Keratinocyte (primary cell): ENCODE measurements around the gene APOL1. TPM values are rescaled to one million over a fixed set of nuclear protein-coding genes. Genes with fewer than 3 reads are reported as not detected.

Experiments used
- DNase-seq: peaks from one replicate; pipeline ENCODE4 v3.0.0-alpha.2; 2011; ENCODE audit warnings: low read depth, missing footprints, low spot score
- FAIRE-seq: peaks from 2 replicates; lab custom pipeline; 2011; peaks lifted over from hg19 to GRCh38; lab: Jason Lieb, UNC
- H2AFZ ChIP-seq: 2 replicates; pipeline ENCODE4 v1.6.0; 2012; ENCODE audit warnings: low read length, control low read depth, inconsistent platforms; ENCODE audit not compliant: control insufficient read depth
- H3K27ac ChIP-seq: 2 replicates; pipeline ENCODE4 v1.5.1; 2011; ENCODE audit warnings: low read length; ENCODE audit not compliant: control insufficient read depth, insufficient read depth
- H3K27me3 ChIP-seq: 3 replicates; pipeline ENCODE4 v1.6.0; 2011; ENCODE audit warnings: low read length; ENCODE audit not compliant: control insufficient read depth, insufficient read depth; ENCODE audit errors: extremely low read depth
- H3K36me3 ChIP-seq, 2 experiments: 2 replicates in 1 of 2; 3 replicates in 1 of 2; pipeline ENCODE4 v1.5.1; 2011; ENCODE audit warnings: low read length in 2 of 2, mild to moderate bottlenecking in 1 of 2; ENCODE audit not compliant: control insufficient read depth in 2 of 2, insufficient read depth in 2 of 2; ENCODE audit errors: extremely low read depth in 1 of 2
- H3K4me1 ChIP-seq: 3 replicates; pipeline ENCODE4 v1.5.1; 2011; ENCODE audit warnings: low read length; ENCODE audit not compliant: control insufficient read depth, insufficient read depth; ENCODE audit errors: extremely low read depth
- H3K4me2 ChIP-seq: 3 replicates; pipeline ENCODE4 v1.6.0; 2011; ENCODE audit warnings: low read depth, low read length; ENCODE audit not compliant: control insufficient read depth, insufficient read depth; ENCODE audit errors: extremely low read depth
- H3K4me3 ChIP-seq, 3 experiments: fragments of 200-600 bp in 1 of 3; sonication (generic) in 1 of 3; 2 replicates in 2 of 3; 3 replicates in 1 of 3; pipeline ENCODE4 v1.5.1; 2011 to 2016; ENCODE audit warnings: low read length in 3 of 3, mild to moderate bottlenecking in 3 of 3, control low read depth in 2 of 3, inconsistent platforms in 1 of 3, low read depth in 1 of 3, mixed read lengths in 1 of 3, mixed run types in 1 of 3, moderate library complexity in 1 of 3; ENCODE audit not compliant: control insufficient read depth in 2 of 3, insufficient read depth in 2 of 3; ENCODE audit errors: extremely low read depth in 1 of 3
- H3K79me2 ChIP-seq: 2 replicates; pipeline ENCODE4 v1.6.0; 2012; ENCODE audit warnings: low read length; ENCODE audit not compliant: control insufficient read depth, insufficient read depth
- H3K9ac ChIP-seq: 3 replicates; pipeline ENCODE4 v1.6.0; 2011; ENCODE audit warnings: low read length; ENCODE audit not compliant: control insufficient read depth, insufficient read depth; ENCODE audit errors: extremely low read depth
- H3K9me1 ChIP-seq: 3 replicates; pipeline ENCODE4 v1.6.0; 2011; ENCODE audit warnings: low read length; ENCODE audit not compliant: control insufficient read depth, insufficient read depth; ENCODE audit errors: extremely low read depth
- H3K9me3 ChIP-seq: 2 replicates; pipeline ENCODE4 v1.5.1; 2012; ENCODE audit warnings: low read depth, low read length; ENCODE audit not compliant: control insufficient read depth
- H4K20me1 ChIP-seq: 3 replicates; pipeline ENCODE4 v1.6.0; 2011; ENCODE audit warnings: low read length; ENCODE audit not compliant: control insufficient read depth, insufficient read depth; ENCODE audit errors: extremely low read depth
- EZH2 ChIP-seq: IDR thresholded peaks from one replicate; pipeline ENCODE4 v1.6.1; 2012; ENCODE audit warnings: inconsistent platforms, mild to moderate bottlenecking, low read length, moderate library complexity
- dilution Hi-C: fragments of 300-500 bp; cut with MboI; formaldehyde crosslinking; loops from one replicate; pipeline ENCODE4 v1.7.0; 2020; ENCODE audit warnings: low sequenced_read_pairs; ENCODE audit not compliant: extremely low pct_ligation_motif_present
- polyA plus RNA-seq, 5 experiments: library from polyadenylated mRNA; depleted of rRNA in 3 of 5; stranded (reverse) in 3 of 5; stranded (forward) in 1 of 5; unstranded in 1 of 5; fragments of >200 nt; gene quantifications; 1 replicate in 1 of 5; 2 replicates in 3 of 5; 3 replicates in 1 of 5; pipeline versions ENCODE4 v1.2.1 to v1.2.3, GENCODE V29; 2011 to 2012; ENCODE audit warnings: missing spikeins in 2 of 5, low read depth in 1 of 5, low replicate concordance in 1 of 5
- TF ChIP-seq, protein P1 (sequence below), 3 experiments: IDR thresholded peaks in 1 of 3; conservative IDR thresholded peaks in 1 of 3; optimal IDR thresholded peaks in 1 of 3; 2 replicates in 2 of 3; 3 replicates in 1 of 3; pipeline versions ENCODE3 to v1.5.1; 2011; ENCODE audit warnings: low read length in 3 of 3, mild to moderate bottlenecking in 3 of 3, moderate library complexity in 2 of 3, control low read depth in 1 of 3, inconsistent platforms in 1 of 3; ENCODE audit not compliant: insufficient read depth in 2 of 3; ENCODE audit errors: extremely low read depth in 1 of 3

APOL1 gene
- polyA plus RNA-seq, 1 donor (not counting 4 experiments of a cell fraction or from before 2014, with no cell fraction given): 3.0 TPM

DNA sequence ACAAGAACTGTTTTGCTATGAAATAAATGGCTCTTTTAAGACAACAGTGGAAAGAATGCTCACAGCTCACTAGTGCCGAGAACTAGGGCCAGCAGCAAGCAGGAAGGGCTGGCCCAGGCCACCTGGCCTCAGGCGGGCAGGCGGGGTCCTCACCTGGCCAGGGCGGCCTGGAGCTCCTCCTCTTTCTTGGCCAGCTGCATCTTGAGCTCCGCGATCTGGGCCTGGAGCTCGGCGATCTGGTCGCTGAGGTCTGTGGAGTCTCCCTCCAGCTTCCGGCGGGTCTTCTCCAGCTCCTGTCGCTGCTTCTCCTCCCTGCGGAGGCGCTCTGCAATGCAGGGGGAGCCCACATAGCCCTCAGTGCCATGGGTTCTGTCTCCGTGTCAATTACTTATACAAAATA, 43.8 kb downstream of the APOL1 start:
- Histone ChIP-seq H3K4me1 (no peaks in the 10 kb centered on the region), H4K20me1 (peaks cover 64% of the 10 kb centered on the region), H3K36me3 (peaks cover 83 to 91% of the 10 kb centered on the region in 2 experiments), H3K27ac (no peak overlapping the region), H3K4me3 (no peak overlapping the region), H3K9me3 (no peaks in the 10 kb centered on the region), H3K9ac (no peak overlapping the region), H2AFZ (no peak overlapping the region), H3K9me1 (no peaks in the 10 kb centered on the region), H3K4me2 (no peak overlapping the region), H3K79me2 (peaks cover 71% of the 10 kb centered on the region), H3K27me3 (no peaks in the 10 kb centered on the region)
- TF ChIP-seq, protein P1, sequence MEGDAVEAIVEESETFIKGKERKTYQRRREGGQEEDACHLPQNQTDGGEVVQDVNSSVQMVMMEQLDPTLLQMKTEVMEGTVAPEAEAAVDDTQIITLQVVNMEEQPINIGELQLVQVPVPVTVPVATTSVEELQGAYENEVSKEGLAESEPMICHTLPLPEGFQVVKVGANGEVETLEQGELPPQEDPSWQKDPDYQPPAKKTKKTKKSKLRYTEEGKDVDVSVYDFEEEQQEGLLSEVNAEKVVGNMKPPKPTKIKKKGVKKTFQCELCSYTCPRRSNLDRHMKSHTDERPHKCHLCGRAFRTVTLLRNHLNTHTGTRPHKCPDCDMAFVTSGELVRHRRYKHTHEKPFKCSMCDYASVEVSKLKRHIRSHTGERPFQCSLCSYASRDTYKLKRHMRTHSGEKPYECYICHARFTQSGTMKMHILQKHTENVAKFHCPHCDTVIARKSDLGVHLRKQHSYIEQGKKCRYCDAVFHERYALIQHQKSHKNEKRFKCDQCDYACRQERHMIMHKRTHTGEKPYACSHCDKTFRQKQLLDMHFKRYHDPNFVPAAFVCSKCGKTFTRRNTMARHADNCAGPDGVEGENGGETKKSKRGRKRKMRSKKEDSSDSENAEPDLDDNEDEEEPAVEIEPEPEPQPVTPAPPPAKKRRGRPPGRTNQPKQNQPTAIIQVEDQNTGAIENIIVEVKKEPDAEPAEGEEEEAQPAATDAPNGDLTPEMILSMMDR (optimal IDR thresholded peaks at IDR 0.05 in 1 of 3, IDR thresholded peaks at IDR 0.05 in 1 of 3, conservative IDR thresholded peaks at IDR 0.05 in 1 of 3; ENCODE audit: extremely low read depth in 1 of 3, insufficient read depth in 2 of 3, low read length in 3 of 3): no peak
- no peak for DNase-seq
- FAIRE-seq: no peak
- dilution Hi-C loops: no loop called here

GRCh38 chr22:36297568-36297967, 44.6 kb downstream of the APOL1 start:
- Histone ChIP-seq H4K20me1 (peaks cover 64% of the 10 kb centered on the region), H3K9me3 (no peaks in the 10 kb centered on the region), H3K27me3 (no peaks in the 10 kb centered on the region), H3K79me2 (peaks cover 77% of the 10 kb centered on the region), H3K9me1 (no peaks in the 10 kb centered on the region), H3K27ac (no peak overlapping the region), H3K4me1 (no peaks in the 10 kb centered on the region), H2AFZ (no peak overlapping the region), H3K4me2 (no peak overlapping the region), H3K4me3 (no peak overlapping the region), H3K36me3 (peaks cover 84 to 87% of the 10 kb centered on the region in 2 experiments), H3K9ac (no peak overlapping the region)
- no peak for DNase-seq
- FAIRE-seq: no peak
- no peak for TF ChIP-seq EZH2
- TF ChIP-seq, protein P1 (optimal IDR thresholded peaks at IDR 0.05 in 1 of 3, IDR thresholded peaks at IDR 0.05 in 1 of 3, conservative IDR thresholded peaks at IDR 0.05 in 1 of 3; ENCODE audit: extremely low read depth in 1 of 3, insufficient read depth in 2 of 3, low read length in 3 of 3): no peak
- dilution Hi-C loops: no loop called here
